SU-DHL-6 (cell line): ENCODE data around the gene CRACR2A.

Experiments
- H2AFZ ChIP-seq: fragments of 200-600 bp; sonication (generic); 2 replicates; pipeline ENCODE4 v1.6.1; 2014; ENCODE audit warnings: low read depth, mild to moderate bottlenecking, moderate library complexity, mixed read lengths, antibody characterized with exemption, low read length; ENCODE audit not compliant: severe bottlenecking
- H3F3A ChIP-seq: fragments of 200-600 bp; shearing (Covaris generic); 2 replicates; pipeline ENCODE4 v1.6.0; 2016; ENCODE audit warnings: antibody characterized with exemption, mild to moderate bottlenecking; ENCODE audit not compliant: insufficient read depth
- H3K27ac ChIP-seq: fragments of 200-600 bp; sonication (generic); 2 replicates; pipeline ENCODE4 v1.5.1; 2016; ENCODE audit warnings: low read depth, mild to moderate bottlenecking, low read length, moderate library complexity, mixed read lengths
- H3K27me3 ChIP-seq: fragments of 200-600 bp; sonication (generic), shearing (Covaris generic); 2 replicates; pipeline ENCODE4 v1.6.0; 2014; ENCODE audit warnings: mild to moderate bottlenecking, low read length
- H3K36me3 ChIP-seq: fragments of 200-600 bp; sonication (generic); 2 replicates; pipeline ENCODE4 v1.6.1; 2014; ENCODE audit warnings: mild to moderate bottlenecking, low read length, mixed read lengths
- H3K4me2 ChIP-seq: fragments of 300-600, 200-600 bp; shearing (Covaris generic), sonication (generic); 2 replicates; pipeline ENCODE4 v1.6.0; 2014; ENCODE audit warnings: low read length, low read depth, mild to moderate bottlenecking; ENCODE audit not compliant: poor library complexity, severe bottlenecking
- H3K4me3 ChIP-seq: fragments of 200-600 bp; sonication (generic); 2 replicates; pipeline ENCODE4 v1.5.1; 2014; ENCODE audit warnings: antibody characterized with exemption, low read length, mild to moderate bottlenecking, mixed read lengths; ENCODE audit not compliant: insufficient read depth, poor library complexity, severe bottlenecking
- H3K79me2 ChIP-seq: fragments of 200-600 bp; sonication (generic); 2 replicates; pipeline ENCODE4 v1.6.1; 2014; ENCODE audit warnings: mild to moderate bottlenecking, low read length, moderate library complexity; ENCODE audit not compliant: insufficient read depth
- H3K9ac ChIP-seq: fragments of 200-600 bp; sonication (generic); 2 replicates; pipeline ENCODE4 v1.7.0; 2014; ENCODE audit warnings: mild to moderate bottlenecking, low read length
- H3K9me2 ChIP-seq: fragments of 200-600 bp; sonication (generic); replicated peaks from 2 replicates; pipeline ENCODE4 v1.6.1; 2014; ENCODE audit warnings: low read length; ENCODE audit not compliant: insufficient read depth
- H3K9me3 ChIP-seq: fragments of 200-600 bp; sonication (generic); 2 replicates; pipeline ENCODE4 v1.6.1; 2014; ENCODE audit warnings: low read length, mixed read lengths; ENCODE audit not compliant: insufficient read depth
- H4K20me1 ChIP-seq: fragments of 200-600 bp; sonication (generic); 2 replicates; pipeline ENCODE4 v1.6.1; 2014; ENCODE audit warnings: low read depth, mild to moderate bottlenecking, antibody characterized with exemption, low read length, moderate library complexity, mixed read lengths
- CTCF ChIP-seq: fragments of 200-600 bp; sonication (generic); IDR thresholded peaks from one replicate; pipeline ENCODE4 v1.5.1; 2017; ENCODE audit warnings: antibody characterized with exemption, mild to moderate bottlenecking, low read length, moderate library complexity; ENCODE audit not compliant: insufficient read depth, poor library complexity, severe bottlenecking
- EZH2phosphoT487 ChIP-seq: fragments of 200-600 bp; sonication (generic), shearing (Covaris generic); conservative IDR thresholded peaks from 2 replicates; pipeline ENCODE4 v1.6.1; 2018; ENCODE audit warnings: mild to moderate bottlenecking, antibody characterized with exemption, low read length, moderate library complexity, mixed read lengths

The CRACR2A gene

GRCh38 chr12:3743803-3744202 lies 9.1 kb downstream of the CRACR2A start:
- no peak overlapping the region for H3K9ac ChIP-seq
- no peaks in the 10 kb centered on the region for H4K20me1 ChIP-seq
- no peak overlapping the region for H2AFZ ChIP-seq
- H3K9me2 ChIP-seq = no peaks in the 10 kb centered on the region
- H3K79me2 ChIP-seq = peaks cover 39% of the 10 kb centered on the region
- no peak overlapping the region for H3K27ac ChIP-seq
- no peak overlapping the region for H3K4me3 ChIP-seq
- no peaks in the 10 kb centered on the region for H3K27me3 ChIP-seq
- no peak overlapping the region for H3K4me2 ChIP-seq
- no peaks in the 10 kb centered on the region for H3F3A ChIP-seq
- H3K36me3 ChIP-seq = no peaks in the 10 kb centered on the region
- TF ChIP-seq EZH2phosphoT487 (no peak), CTCF (no peak)
- no peaks in the 10 kb centered on the region for H3K9me3 ChIP-seq

- H3K4me3 ChIP-seq = no peak overlapping the region
- H3K9me2 ChIP-seq = no peaks in the 10 kb centered on the region
- no peak overlapping the region for H2AFZ ChIP-seq
Observed at GRCh38 chr12:3741882-3742672, 10.8 kb downstream of the CRACR2A start.

GRCh38 chr12:3740480-3741231 lies 12.3 kb downstream of the CRACR2A start:
- no peak for TF ChIP-seq EZH2phosphoT487
- no peak for TF ChIP-seq CTCF
- no peak overlapping the region for H3K4me3 ChIP-seq
- H3K27ac ChIP-seq = no peak overlapping the region
- H3K4me2 ChIP-seq = no peak overlapping the region
- no peaks in the 10 kb centered on the region; the same call in 1 of the 2 replicates for H4K20me1 ChIP-seq
- H3K79me2 ChIP-seq = peaks cover 20% of the 10 kb centered on the region; the same call in 1 of the 2 replicates
- H2AFZ ChIP-seq = no peak overlapping the region
- no peaks in the 10 kb centered on the region for H3K9me2 ChIP-seq
- H3K27me3 ChIP-seq = no peaks in the 10 kb centered on the region
- H3K9me3 ChIP-seq = no peaks in the 10 kb centered on the region
- H3K36me3 ChIP-seq = no peaks in the 10 kb centered on the region; the same call in 1 of the 2 replicates
- H3K9ac ChIP-seq = no peak overlapping the region
- no peaks in the 10 kb centered on the region for H3F3A ChIP-seq

More at GRCh38 chr12:3741882-3742672, 10.8 kb downstream of the CRACR2A start:
- no peaks in the 10 kb centered on the region; the same call in 1 of the 2 replicates for H4K20me1 ChIP-seq
- H3K36me3 ChIP-seq = no peaks in the 10 kb centered on the region; the same call in 1 of the 2 replicates
- H3K9me3 ChIP-seq = no peaks in the 10 kb centered on the region
- H3K27me3 ChIP-seq = no peaks in the 10 kb centered on the region
- H3K27ac ChIP-seq = no peak overlapping the region
- H3K4me2 ChIP-seq = no peak overlapping the region
- peaks cover 24% of the 10 kb centered on the region; the same call in 1 of the 2 replicates for H3K79me2 ChIP-seq
- H3K9ac ChIP-seq = no peak overlapping the region
- H3F3A ChIP-seq = no peaks in the 10 kb centered on the region
- no peak for TF ChIP-seq EZH2phosphoT487
- TF ChIP-seq CTCF = no peak
